ENCODE results near the gene LCN9.

DNA sequence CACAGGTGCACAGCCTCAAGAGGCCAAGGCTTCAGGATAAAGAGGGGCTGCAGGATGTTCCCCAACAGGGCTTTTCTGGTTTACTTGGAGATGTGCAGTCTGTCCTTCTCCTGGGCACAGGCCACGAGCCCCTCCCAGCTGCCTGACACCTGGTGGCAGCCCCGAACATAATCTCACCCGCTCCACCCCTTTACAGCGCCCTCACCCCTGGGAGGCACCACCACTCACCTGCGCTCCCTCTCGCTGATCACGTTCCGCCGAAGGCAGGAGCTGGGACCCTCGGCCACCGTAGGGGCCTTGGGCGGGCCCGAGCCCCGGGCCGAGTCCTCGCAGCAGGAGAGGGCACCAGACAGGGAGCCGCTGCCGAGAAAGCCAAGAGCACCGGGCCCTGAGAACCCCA is 35.7 kb downstream of the LCN9 start:
- TF ChIP-seq EZH2 (IDR thresholded peaks at IDR 0.05) (no peak), EZH2phosphoT487 (IDR thresholded peaks at IDR 0.05) (no peak)
- TF ChIP-seq, protein P1, sequence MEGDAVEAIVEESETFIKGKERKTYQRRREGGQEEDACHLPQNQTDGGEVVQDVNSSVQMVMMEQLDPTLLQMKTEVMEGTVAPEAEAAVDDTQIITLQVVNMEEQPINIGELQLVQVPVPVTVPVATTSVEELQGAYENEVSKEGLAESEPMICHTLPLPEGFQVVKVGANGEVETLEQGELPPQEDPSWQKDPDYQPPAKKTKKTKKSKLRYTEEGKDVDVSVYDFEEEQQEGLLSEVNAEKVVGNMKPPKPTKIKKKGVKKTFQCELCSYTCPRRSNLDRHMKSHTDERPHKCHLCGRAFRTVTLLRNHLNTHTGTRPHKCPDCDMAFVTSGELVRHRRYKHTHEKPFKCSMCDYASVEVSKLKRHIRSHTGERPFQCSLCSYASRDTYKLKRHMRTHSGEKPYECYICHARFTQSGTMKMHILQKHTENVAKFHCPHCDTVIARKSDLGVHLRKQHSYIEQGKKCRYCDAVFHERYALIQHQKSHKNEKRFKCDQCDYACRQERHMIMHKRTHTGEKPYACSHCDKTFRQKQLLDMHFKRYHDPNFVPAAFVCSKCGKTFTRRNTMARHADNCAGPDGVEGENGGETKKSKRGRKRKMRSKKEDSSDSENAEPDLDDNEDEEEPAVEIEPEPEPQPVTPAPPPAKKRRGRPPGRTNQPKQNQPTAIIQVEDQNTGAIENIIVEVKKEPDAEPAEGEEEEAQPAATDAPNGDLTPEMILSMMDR (IDR thresholded peaks at IDR 0.05), result peak; percentile 13

Measured in neural progenitor cell (in vitro differentiated cells).